Sigmoid colon (tissue), 4 donors: ENCODE data around the gene SEC14L1.

ENCODE experiments used
- CTCF ChIP-seq, 4 experiments: fragments of 450-650 bp in 3 of 4; fragments of 200-600 bp in 1 of 4; IDR thresholded peaks; one replicate each; pipeline ENCODE4 v1.5.1; 2016 to 2019; ENCODE audit warnings: antibody characterized with exemption in 4 of 4, mild to moderate bottlenecking in 3 of 4, moderate library complexity in 2 of 4
- EP300 ChIP-seq, 4 donors: sonication (generic); formaldehyde crosslinking; IDR thresholded peaks; one replicate each; pipeline ENCODE4 v1.6.1; 2017; ENCODE audit warnings: antibody characterized with exemption in 4 of 4

- no peak for TF ChIP-seq EP300 (IDR thresholded peaks at IDR 0.05)
- TF ChIP-seq CTCF (IDR thresholded peaks at IDR 0.05) = no peak
These were observed 21.0 kb upstream of the SEC14L1 start for GRCh38 chr17:77119668-77120301.
